ENCODE measurements around the gene S100P.
"Not testable (repeated sequence)": the region's sequence is repeated elsewhere in the genome, so short reads cannot be mapped to it uniquely, and the experiment has no call there.

The S100P gene

DNA sequence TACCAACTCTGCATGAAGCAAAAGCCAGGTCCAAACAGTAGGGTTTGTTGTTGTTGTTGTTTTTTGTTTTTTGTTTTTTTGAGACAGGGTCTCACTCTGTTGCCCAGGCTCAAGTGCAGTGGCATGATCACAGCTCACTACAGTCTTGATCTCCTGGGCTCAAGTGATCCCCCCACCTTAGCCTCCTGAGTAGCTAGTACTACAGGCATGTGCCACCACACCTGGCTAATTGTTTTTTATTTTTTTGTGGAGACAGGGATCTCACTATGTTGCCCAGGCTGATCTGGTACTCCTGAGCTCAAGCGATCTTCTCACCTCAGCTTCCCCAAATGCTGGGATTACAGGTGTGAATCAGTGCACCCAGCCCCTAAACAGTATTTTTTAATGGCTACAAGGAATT is 6.2 kb downstream of the S100P start:
- no peak for DNase-seq

DNA sequence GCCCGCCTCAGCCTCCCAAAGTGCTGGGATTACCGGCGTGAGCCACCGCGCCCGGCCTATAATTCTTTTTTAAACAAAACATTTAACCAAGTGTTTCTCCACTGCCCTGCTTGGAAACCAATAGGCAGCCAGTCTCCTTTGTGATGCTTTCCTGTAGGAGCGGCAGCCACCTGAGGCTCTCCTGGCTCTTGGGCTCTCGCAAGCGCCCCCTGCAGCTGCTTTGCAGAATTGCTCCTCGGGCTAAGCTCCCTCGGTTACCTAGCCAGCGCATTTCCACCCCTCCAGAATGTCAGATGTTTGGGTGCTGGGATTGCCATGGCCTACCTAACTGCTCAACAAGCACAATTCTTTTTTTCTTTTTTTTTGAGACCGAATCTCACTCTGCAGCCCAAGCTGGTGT is 7.7 kb downstream of the S100P start:
- DNase-seq, result no peak

DNA sequence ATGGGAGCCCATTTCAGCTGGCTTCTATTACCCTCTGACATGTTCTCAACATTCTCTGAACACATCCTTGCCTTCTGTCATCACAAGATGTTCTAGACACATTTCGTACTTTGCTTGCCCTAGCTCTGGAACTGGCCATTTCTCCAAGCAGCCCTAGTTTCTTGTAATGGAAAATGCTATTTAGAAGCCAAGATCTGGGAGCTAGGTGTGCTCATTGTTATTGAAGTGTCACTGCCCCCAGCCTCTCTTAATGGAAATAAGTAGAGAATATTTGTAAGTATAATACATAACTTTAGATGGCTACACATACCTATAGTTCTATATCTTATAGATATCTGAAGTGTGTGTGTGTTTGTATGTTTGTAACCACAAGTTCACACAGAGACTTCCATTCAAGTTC is 9.1 kb downstream of the S100P start:
- no peak for DNase-seq

DNA sequence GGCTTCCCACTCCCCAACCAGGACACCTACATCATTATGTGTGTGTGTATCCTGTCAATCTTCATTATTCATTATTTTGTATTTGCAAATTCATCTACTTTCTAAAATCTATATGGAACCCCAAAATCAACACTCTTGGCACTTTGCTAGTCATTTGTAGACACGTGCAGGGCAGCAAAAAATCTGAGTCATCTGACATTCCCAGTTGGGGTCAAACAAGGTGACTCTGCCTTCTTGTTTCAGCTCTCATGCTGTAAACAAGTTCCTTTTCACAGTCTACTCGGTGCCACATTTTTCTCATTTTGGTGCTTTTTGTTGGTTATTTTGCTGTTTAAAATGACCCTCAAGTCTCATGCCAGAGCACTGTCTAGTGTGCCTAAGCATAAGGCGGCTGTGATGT is 10.1 kb downstream of the S100P start:
- no peak for DNase-seq

DNA sequence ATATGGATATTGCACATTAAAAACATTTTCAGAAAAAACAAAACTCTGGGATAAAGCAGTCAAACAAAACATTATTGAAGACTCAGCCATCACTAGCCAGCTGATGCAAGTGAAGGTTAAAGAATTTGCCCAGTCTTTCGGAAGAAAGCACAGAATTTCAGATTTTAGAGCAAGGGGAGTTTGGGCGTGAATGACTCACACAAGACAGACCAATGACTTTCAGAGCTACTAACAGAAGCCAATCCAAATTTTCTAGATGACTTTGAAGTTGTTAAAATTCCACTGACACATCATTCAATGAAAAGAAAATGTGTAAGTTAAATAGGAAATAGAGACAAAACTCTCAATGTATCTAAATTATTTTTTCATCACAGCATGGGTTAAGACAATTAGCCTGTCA is 12.0 kb downstream of the S100P start:
- no peak for DNase-seq

DNA sequence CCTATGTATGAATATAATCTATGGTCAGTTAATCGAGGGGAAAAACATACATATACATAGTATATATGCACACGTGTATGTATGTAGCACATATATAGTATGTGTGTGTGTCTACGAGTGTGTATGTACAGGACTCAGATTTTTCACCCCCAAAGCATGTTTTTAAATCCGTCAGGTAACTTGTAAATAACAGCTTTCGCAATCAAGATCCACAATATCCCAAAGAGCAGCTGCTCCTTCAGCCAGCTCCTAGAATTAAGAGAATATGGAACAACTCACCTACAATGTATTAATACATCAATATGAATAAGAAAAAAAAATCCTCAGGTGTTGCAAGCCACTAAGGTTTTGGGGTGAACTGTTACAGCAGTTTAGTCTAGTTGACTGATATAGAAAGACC is 12.5 kb downstream of the S100P start:
- DNase-seq, result no peak

DNA sequence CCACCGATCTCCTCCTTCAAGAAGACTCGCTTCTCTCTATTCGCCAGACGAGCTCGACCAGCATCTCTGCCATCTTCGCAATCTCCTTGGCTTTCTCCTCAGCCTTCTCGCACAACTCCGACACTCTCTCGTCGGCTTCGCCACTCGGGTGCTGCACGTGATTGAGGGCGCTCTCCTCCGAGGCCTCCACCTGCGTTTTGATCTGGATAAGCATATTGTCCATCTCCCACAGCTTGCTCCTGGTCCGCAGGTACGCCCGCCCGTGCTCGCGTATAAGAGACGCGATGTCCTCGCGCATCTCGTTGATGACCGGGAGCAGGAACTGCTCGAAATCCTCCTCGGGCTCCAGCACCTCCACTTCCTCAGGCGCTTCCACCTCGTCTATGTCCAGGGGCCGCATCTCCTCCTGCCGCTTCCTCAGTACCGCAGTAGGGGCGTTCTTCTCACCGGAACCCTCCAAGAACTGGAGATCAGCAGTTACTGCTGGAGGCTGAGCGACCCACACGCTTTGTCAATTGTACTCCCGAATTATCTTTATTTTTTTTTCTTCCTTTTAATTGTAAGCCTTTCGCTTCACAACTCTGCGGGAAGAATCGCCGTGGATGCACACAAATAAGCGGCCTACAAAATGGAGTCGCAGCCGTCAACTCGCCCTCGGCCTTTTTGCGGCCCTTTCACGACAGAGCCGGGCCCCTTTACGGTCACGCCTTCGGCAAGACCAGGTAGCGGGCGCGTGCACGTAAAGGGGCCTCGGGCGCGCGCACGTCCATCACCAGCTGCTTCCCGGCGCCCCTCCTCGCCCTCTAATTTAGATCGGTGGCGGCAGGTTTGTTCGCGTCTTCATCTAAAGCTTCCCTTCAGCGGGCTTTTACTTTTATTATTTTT is 15.8 kb downstream of the S100P start, which contains the start of gene MRFAP1L1:
TSS of gene MRFAP1L1 (minus strand) at position 636 of the 885 bp plus-strand sequence. CDS start at position 400, 236 bp downstream.
- peak; percentile 93 for DNase-seq

DNA sequence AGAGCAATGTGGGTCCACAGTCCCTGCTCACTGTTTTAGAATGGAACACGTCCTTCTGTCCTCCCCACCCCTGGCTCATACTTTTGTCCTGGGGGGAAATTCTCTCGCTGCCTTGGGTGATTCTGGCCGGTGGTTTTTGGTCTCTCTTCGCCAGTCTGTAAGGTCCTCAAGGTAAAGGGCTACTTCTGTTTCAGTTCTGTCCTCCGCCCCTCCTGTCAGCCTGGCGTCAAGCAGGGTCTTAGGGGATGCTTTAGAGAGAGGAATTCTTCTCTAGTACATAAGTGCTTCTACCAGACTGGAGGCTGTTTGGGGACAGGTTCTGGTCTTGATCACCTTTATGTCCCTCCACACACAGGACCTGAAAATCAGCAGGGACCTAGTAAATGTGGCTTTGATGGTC is 16.6 kb downstream of the S100P start:
- DNase-seq, result no peak

DNA sequence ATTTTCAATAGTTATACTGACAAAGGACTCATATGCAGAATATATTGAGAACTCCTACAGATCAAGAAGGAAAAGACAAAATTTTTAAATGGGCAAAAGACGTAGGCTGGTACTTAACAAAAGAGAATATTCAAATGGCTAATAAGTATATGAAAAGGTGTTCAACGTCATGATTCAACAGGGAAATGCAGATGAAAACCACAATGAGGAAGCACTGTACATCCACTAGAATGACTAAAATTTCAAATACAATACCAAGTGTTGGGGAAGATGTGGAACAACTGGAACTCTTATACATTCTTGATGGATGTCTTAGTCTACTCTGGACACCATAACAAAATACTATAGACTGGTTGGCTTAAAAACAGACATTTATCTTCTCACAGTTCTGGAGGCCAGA is 17.3 kb downstream of the S100P start:
- DNase-seq, result no peak

DNA sequence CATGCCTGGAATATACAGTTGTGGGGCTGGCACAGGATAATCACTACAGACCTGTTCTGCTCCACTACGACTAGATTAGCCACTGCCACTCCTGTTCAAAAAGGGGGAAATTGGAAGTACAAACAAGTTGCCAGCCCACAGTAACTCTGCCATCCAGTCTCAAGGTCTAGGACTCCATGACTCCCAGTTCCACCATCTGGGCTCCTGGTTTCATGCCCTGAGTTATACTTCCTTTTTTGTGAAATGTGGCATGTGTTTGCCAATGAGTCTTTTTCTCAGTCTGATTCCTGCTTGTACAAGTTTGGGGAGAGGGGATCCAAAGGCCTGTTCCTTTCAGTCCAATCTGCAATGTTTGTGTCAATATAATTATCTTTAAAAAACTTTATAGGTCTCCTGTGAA is 21.3 kb downstream of the S100P start:
- no peak for DNase-seq

DNA sequence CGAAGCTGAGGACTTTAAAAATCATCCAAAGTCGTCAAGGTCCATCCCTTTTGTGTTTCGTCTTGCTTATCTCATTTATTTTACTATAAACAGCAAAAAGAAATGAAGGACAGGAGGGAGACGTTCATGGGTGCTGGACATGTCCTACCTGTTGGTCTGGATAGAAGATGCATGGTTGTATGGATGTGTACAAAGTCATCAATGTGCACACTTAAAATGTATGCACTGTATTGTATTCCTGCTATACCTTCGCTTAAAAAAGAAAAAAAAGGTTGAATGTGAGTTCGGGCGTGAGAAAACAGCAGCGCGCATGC is 22.0 kb downstream of the S100P start:
- no peak for DNase-seq

DNA sequence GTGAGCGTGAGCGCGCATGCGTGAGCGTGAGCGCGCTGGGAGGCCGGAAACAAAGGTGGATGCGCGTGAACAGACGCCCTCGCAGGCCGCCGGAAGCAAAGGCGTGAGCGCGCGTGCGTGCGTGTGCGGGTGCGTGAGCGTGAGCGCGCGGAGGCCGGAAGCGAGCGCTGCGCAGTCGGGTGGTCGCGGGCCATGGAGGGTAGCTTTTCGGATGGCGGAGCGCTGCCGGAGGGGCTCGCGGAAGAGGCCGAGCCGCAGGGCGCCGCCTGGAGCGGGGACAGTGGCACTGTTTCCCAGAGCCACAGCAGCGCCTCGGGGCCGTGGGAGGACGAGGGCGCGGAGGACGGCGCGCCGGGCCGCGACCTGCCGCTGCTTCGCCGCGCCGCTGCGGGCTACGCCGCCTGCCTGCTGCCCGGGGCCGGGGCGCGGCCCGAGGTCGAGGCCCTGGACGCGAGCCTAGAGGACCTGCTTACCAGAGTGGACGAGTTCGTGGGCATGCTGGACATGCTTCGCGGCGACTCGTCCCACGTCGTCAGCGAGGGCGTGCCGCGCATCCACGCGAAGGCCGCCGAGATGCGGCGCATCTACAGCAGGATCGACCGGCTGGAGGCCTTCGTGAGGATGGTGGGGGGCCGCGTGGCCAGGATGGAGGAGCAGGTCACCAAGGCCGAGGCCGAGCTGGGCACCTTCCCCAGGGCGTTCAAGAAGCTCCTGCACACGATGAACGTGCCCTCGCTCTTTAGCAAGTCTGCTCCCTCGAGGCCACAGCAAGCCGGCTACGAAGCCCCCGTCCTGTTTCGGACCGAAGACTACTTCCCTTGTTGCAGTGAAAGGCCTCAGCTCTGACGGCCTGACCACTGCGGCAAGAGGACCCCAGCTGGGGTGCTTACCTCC is 22.6 kb downstream of the S100P start, which contains the start of gene BLOC1S4:
TSS of gene BLOC1S4 (plus strand) at position 157 of the 894 bp plus-strand sequence. CDS start at position 193, 36 bp downstream.
- DNase-seq, result peak; percentile 38

DNA sequence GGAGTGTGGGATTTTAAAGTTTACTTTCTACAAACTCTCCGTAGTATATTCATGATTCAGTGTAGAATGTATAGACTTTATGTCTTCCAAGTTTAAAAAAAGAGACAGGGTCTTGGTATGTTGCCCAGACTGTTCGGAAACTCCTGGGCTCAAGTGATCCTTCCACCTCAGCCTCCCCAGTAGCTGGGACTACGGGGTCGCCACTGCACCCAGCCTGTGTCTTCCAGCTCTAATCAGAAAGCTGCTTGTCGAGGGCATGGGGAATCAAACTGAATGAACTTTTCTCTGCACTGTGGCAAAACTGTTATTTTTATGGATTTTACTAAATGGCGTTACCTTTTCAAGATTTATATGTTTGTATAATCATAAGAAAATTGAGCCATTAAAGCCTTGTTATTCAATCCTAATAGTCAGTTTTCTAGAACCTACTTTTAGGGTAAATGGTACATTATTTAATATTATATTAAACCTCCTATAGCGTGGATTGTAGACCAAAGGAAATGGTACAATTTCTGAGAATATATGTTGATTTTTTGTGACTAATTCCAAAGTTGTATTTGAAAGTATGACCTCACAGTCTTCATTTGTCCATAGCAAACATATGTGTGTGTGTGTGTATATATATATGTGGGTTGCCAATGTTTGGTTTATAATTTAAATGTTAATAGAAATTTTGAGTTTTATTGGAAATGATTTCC is 23.4 kb downstream of the S100P start:
- no peak for DNase-seq

DNA sequence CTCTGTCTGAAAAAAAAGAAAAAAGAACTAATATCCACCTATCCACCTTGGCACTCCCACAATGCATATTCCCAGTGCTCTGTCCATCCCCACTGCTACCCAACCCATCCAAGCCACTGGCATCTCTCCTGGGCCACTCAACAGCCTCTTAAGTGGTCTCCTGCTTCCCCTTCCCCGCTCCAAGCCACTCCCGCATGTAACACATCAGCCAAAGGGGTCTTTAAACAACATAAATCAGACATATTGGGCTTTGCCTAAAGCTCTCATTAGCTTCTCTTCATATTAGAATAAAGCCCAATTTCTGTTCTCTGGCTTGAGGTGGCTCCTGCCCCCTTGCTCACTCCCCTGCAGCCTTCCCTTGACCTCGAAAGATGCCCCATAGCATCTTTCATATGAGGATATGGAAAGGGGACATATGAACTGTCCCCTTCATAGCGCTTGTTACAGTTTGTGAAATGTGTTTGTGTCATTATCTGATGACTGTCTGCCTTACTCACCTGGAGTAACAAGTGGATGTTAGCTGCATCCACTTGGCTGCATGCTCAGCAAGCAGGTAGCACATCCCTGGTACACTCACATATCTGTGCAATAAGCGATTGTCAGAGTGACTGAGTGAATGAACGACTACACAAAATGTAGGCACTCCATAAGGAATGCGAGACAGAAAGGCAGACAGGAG is 25.4 kb downstream of the S100P start:
- DNase-seq, result no peak

DNA sequence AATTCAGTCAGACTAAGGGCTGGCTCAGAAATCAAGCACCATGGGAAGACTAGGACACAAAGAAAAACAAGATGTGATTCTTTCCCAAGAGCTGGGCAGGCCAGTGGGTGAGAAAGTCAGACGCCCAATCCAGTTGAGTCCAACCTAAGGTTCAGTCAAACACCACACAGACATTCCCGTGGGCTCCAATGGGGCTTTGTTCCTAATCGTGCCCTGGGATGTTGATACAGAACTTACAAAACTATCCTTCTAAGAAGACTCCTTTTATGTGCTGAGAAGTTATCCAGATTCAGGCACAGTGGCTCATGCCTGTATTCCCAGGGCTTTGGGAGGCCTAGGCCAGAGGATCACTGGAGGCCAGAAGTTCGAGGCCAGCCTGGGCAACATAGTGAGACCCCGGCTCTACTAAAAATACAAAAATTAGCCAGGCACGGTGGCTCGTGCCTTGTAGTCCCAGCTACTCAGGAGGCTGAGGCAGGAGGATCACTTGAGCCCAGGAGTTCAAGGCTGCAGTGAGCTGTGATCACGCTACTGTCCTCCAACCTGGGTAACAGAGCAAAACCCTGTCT is 26.0 kb downstream of the S100P start:
- no peak for DNase-seq

DNA sequence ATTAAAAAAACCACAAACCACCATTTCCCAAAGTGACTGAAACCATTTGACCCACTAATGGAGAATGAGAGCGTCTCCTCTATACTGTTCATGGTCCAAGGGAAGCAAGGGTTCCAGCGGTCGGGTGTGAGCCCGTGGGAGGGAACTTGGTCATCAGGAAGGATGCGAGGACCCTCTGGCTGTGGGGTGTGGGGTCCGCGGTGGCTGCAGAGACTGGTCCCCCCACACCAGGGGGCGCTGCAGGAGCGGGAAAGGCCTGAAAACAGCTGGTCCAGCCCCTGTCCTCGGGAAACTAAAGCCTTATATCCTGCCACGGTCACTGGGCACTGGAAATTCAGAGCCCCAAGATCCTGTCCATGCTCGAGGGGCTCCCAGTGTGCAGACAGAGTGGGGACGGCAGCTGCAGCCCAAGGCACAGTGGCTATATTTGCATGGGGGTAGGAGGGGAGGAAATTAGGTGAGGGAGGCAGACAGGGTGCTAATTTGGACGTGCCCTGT is 26.6 kb downstream of the S100P start:
- DNase-seq, result peak; percentile 37

DNA sequence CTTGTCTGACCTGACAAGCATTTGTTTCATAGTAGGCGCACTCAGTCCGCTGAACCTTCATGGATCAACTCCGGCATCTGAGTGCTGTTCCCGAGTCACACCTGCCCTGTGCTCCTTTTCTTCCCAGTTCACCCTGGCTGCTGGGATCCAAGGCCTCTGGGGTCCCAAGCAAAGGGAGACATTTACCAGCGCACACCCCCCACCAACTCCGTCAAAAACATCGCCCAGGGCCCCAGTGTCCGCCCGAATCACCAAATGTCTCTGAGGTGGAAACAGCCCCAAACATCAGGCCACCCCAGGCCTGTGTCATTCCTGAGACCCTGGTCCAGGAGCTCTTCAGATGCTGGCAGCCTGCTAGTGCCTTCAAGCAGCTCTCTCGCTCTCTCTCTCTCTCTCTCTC is 27.4 kb downstream of the S100P start:
- DNase-seq, result no peak

DNA sequence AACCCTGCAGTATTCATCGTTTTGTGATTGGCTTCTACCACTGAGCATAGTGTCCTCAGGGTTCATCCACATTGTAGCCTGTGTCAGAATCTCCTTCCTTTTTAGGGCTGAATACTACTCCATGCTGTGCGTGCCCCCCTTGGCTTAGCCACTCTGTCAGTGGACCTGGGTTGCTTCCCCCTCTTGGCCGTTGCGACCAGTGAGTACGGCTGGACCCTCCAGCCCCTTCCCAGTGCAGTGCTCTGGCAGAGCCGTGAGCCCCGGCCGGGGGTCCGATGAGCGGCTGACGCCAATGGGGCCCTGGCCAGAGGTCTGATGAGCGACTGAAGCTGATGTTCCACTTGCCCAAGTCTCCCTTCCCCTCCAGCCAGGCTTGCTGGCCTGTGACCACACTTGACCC is 29.2 kb downstream of the S100P start:
- DNase-seq, result no peak

DNA sequence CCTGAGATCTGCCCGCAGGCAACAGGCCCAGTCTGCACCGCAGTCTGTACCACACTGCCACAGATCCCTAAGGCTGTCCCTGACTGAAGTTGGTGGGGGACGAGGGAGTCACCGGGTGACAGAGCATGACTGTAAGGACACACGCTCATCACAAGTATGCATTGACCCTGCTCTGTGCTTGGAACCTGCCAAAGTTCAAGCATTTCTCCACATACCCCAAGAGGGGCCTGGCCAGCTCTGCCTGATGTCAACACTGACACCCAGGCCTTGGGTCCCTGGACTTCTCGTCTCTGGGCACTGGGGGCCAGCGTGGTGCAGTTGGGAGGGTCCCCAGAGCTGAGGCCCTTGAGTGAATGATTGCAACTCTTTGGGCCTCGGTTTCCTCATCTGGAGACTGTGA is 30.2 kb downstream of the S100P start:
- DNase-seq, result no peak

DNA sequence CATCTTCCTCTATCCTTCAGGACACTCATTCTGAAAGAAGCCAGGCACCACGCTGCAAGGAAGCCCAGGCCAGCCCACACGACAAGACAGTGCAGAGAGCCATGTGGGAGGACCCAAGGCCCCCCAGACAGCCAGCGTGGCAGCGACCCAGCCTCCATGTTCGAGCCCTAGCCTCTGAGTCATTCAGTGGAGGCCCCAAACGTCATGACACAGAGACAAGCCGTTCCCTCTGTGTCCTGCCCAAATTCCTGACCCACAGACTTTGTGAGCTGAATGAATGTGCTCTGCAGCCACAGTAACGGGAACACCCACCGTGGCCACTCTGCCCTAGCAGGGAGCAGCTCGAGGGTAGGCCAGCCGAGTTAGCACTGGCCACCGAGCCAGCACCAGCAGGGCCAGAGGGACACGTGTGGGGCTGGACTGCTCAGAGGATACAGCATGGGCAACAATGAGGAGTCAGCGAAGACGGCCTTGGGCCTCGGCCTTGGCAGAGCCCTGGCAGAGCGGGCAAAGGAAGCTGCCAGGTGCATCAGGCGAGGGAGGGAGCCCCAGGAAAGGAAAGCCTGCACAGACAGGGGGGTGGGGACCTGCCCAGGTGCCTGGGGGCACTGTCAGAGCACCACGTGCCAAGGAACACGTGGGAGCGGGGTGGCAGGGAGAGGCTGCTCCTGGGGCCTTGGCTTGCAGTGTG is 30.9 kb downstream of the S100P start:
- DNase-seq, result no peak

DNA sequence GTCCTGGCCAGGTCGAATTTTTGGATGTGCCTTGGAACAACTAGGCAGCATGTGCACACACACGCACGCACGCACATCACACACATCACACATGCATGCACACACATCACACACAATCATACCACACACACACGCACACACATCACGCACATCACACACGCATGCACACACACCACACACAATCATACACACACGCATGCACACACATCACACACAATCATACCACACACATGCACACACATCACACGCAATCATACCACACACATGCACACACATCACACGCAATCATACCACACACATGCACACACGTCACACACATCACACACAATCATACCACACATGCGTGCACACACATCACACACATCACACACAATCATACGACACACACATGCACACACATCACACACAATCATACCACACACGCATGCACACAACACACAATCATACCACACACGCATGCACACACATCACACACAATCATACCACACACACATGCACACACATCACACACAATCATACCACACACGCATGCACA is 31.8 kb downstream of the S100P start:
- not testable (repeated sequence) for DNase-seq
